H1 (cell line): ENCODE results near the gene MAP2K2. TPM values are rescaled to one million over a fixed set of nuclear protein-coding genes. Genes with fewer than 3 reads are reported as not detected.

ENCODE experiments used
- CTCF ChIA-PET: fragments of 300-600 bp; sonication (Branson Sonifier 250); formaldehyde crosslinking; loops from one replicate; lab custom pipeline; 2021; ENCODE audit not compliant: partially characterized antibody; lab: Charles Lee
- POLR2A ChIA-PET: fragments of 300-600 bp; sonication (Branson Sonifier 250); formaldehyde crosslinking; loops from one replicate; lab custom pipeline; 2021; ENCODE audit warnings: inconsistent platforms; ENCODE audit not compliant: partially characterized antibody; lab: Charles Lee
- DNase-seq, 2 experiments: peaks; one replicate each; pipeline versions ENCODE4 v3.0.0 to v3.0.0-alpha.2; 2010 to 2022; ENCODE audit warnings: low spot score in 2 of 2, low read depth in 1 of 2, mixed read lengths in 1 of 2
- FAIRE-seq: peaks from 2 replicates; lab custom pipeline; 2011; peaks lifted over from hg19 to GRCh38; lab: Jason Lieb, UNC
- H2AFZ ChIP-seq: 2 replicates; pipeline ENCODE4 v1.8.1; 2012; ENCODE audit warnings: low read length, inconsistent platforms
- H2AK5ac ChIP-seq: 2 replicates; pipeline ENCODE4 v1.6.1; 2013; ENCODE audit warnings: low read depth, low read length
- H2BK120ac ChIP-seq: replicated peaks from 2 replicates; pipeline ENCODE3; 2013; ENCODE audit warnings: low read depth, low read length, inconsistent platforms
- H2BK12ac ChIP-seq: 2 replicates; pipeline ENCODE4 v1.6.1; 2013; ENCODE audit warnings: low read depth, low read length
- H2BK15ac ChIP-seq: 2 replicates; pipeline ENCODE4 v1.6.1; 2013; ENCODE audit warnings: low read length
- H2BK20ac ChIP-seq: 2 replicates; pipeline ENCODE4 v1.6.1; 2013; ENCODE audit warnings: low read length
- H2BK5ac ChIP-seq: 2 replicates; pipeline ENCODE4 v1.6.1; 2013; ENCODE audit warnings: low read depth, low read length
- H3K14ac ChIP-seq: 2 replicates; pipeline ENCODE4 v1.6.1; 2013; ENCODE audit warnings: inconsistent platforms; ENCODE audit not compliant: insufficient read length
- H3K18ac ChIP-seq: 2 replicates; pipeline ENCODE4 v1.6.1; 2013; ENCODE audit warnings: low read length; ENCODE audit errors: extremely low read depth
- H3K23ac ChIP-seq: 2 replicates; pipeline ENCODE4 v1.6.1; 2013; ENCODE audit warnings: inconsistent platforms; ENCODE audit not compliant: insufficient read length
- H3K23me2 ChIP-seq: 2 replicates; pipeline ENCODE4 v1.6.1; 2013; ENCODE audit warnings: low read depth, low read length
- H3K27ac ChIP-seq: 2 replicates; pipeline ENCODE4 v1.6.1; 2011; ENCODE audit warnings: low read depth, low read length, inconsistent platforms
- H3K27me3 ChIP-seq, 4 experiments: replicated peaks in 1 of 4; 1 replicate in 1 of 4; 2 replicates in 3 of 4; pipeline versions ENCODE4 v1.6.1 to v1.8.1; 2011 to 2013; ENCODE audit warnings: low read length in 3 of 4, mild to moderate bottlenecking in 3 of 4, inconsistent platforms in 2 of 4, mixed read lengths in 2 of 4, moderate library complexity in 1 of 4; ENCODE audit not compliant: control insufficient read depth in 3 of 4, insufficient read depth in 3 of 4; ENCODE audit errors: extremely low read depth in 1 of 4
- H3K36me3 ChIP-seq, 4 experiments: 2 replicates each; pipeline versions ENCODE4 v1.6.1 to v1.8.1; 2011 to 2013; ENCODE audit warnings: mild to moderate bottlenecking in 4 of 4, low read length in 3 of 4, moderate library complexity in 2 of 4, control low read depth in 1 of 4, inconsistent platforms in 1 of 4; ENCODE audit not compliant: insufficient read depth in 4 of 4, control insufficient read depth in 2 of 4
- H3K4ac ChIP-seq: replicated peaks from 2 replicates; pipeline ENCODE3; 2013; ENCODE audit warnings: low read length, low read depth, mixed read lengths, inconsistent platforms; ENCODE audit not compliant: insufficient read length
- H3K4me1 ChIP-seq, 4 experiments: replicated peaks in 1 of 4; 1 replicate in 1 of 4; 2 replicates in 3 of 4; pipeline versions ENCODE4 v1.6.1 to v1.8.1; 2011 to 2013; ENCODE audit warnings: low read length in 3 of 4, inconsistent platforms in 2 of 4, mixed read lengths in 1 of 4; ENCODE audit not compliant: insufficient read depth in 4 of 4, control insufficient read depth in 3 of 4
- H3K4me2 ChIP-seq, 2 experiments: 2 replicates each; pipeline versions ENCODE4 v1.6.1 to v1.8.1; 2011 to 2013; ENCODE audit warnings: low read depth in 2 of 2, low read length in 2 of 2, control low read depth in 1 of 2, inconsistent platforms in 1 of 2, mild to moderate bottlenecking in 1 of 2; ENCODE audit not compliant: insufficient read depth in 1 of 2
- H3K4me3 ChIP-seq, 4 experiments: fragments of 200-600, 300-600 bp in 1 of 4; sonication (generic), shearing (Covaris generic), sonication (Bioruptor Twin) in 1 of 4; 2 replicates each; pipeline versions ENCODE4 v1.5.1 to v1.8.1; 2011 to 2016; ENCODE audit warnings: low read length in 4 of 4, low read depth in 3 of 4, control low read depth in 2 of 4, inconsistent platforms in 2 of 4, mild to moderate bottlenecking in 2 of 4, mixed read lengths in 1 of 4, moderate library complexity in 1 of 4; ENCODE audit not compliant: insufficient read depth in 2 of 4; ENCODE audit errors: extremely low read depth in 1 of 4
- H3K56ac ChIP-seq: replicated peaks from 2 replicates; pipeline ENCODE3; 2013; ENCODE audit warnings: low read depth, mild to moderate bottlenecking, mixed read lengths, low read length, inconsistent platforms; ENCODE audit not compliant: insufficient read length
- H3K79me1 ChIP-seq: 2 replicates; pipeline ENCODE4 v1.6.1; 2013; ENCODE audit warnings: low read depth, low read length, control low read depth
- H3K79me2 ChIP-seq, 2 experiments: 2 replicates each; pipeline versions ENCODE4 v1.6.1 to v1.8.1; 2012 to 2013; ENCODE audit warnings: low read length in 2 of 2, mild to moderate bottlenecking in 2 of 2, inconsistent platforms in 1 of 2; ENCODE audit not compliant: insufficient read depth in 2 of 2, control insufficient read depth in 1 of 2
- H3K9ac ChIP-seq, 4 experiments: replicated peaks in 1 of 4; 1 replicate in 1 of 4; 2 replicates in 3 of 4; pipeline versions ENCODE4 v1.6.1 to v1.8.1; 2011 to 2013; ENCODE audit warnings: low read depth in 3 of 4, low read length in 3 of 4, control low read depth in 2 of 4, mild to moderate bottlenecking in 2 of 4, moderate library complexity in 2 of 4, inconsistent platforms in 1 of 4; ENCODE audit errors: extremely low read depth in 1 of 4
- H3K9me3 ChIP-seq, 2 experiments: 2 replicates each; pipeline versions ENCODE4 v1.6.1 to v1.8.1; 2012 to 2013; ENCODE audit warnings: mild to moderate bottlenecking in 2 of 2, moderate library complexity in 2 of 2, control low read depth in 1 of 2, inconsistent platforms in 1 of 2, low read depth in 1 of 2, low read length in 1 of 2, mixed read lengths in 1 of 2; ENCODE audit not compliant: insufficient read depth in 2 of 2
- H4K20me1 ChIP-seq, 2 experiments: replicated peaks in 1 of 2; 2 replicates each; pipeline versions ENCODE3 to v1.8.1; 2011 to 2013; ENCODE audit warnings: inconsistent platforms in 2 of 2, low read length in 2 of 2, mild to moderate bottlenecking in 1 of 2; ENCODE audit not compliant: insufficient read depth in 2 of 2, control insufficient read depth in 1 of 2
- H4K5ac ChIP-seq: 2 replicates; pipeline ENCODE4 v1.6.1; 2013; ENCODE audit warnings: low read length, low read depth, mixed read lengths, inconsistent platforms; ENCODE audit not compliant: insufficient read length
- H4K8ac ChIP-seq: 2 replicates; pipeline ENCODE4 v1.8.0; 2013; ENCODE audit warnings: mild to moderate bottlenecking, moderate library complexity, low read length, inconsistent platforms; ENCODE audit not compliant: insufficient read depth; ENCODE audit errors: extremely low read depth
- H4K91ac ChIP-seq: replicated peaks from 2 replicates; pipeline ENCODE3; 2013; ENCODE audit warnings: low read length, mixed read lengths, inconsistent platforms; ENCODE audit not compliant: insufficient read length
- POLR2AphosphoS5 ChIP-seq: IDR thresholded peaks from 2 replicates; pipeline ENCODE4 v1.6.1; 2011; ENCODE audit warnings: low read depth, low read length
- SP1 ChIP-seq: IDR thresholded peaks from 2 replicates; pipeline ENCODE4 v1.6.1; 2011; ENCODE audit warnings: low read depth, low read length
- YY1 ChIP-seq: IDR thresholded peaks from 2 replicates; pipeline ENCODE4 v1.6.1; 2011; ENCODE audit warnings: low read depth, mild to moderate bottlenecking, low read length
- WGBS, 2 experiments: shearing (Covaris generic) in 1 of 2; methylation state at CpG; one replicate each; pipeline versions ENCODE4 v1.1.6 to v1.1.7; 2013 to 2015; ENCODE audit warnings: low lambda C conversion rate in 2 of 2, mixed read lengths in 2 of 2, inconsistent platforms in 1 of 2, low coverage in 1 of 2, missing lambda C conversion rate in 1 of 2; ENCODE audit not compliant: insufficient replicate concordance in 2 of 2, insufficient coverage in 1 of 2, insufficient read length in 1 of 2; ENCODE audit errors: extremely low coverage in 1 of 2, missing lambda C conversion rate in 1 of 2; 5-methylcytosine and 5-hydroxymethylcytosine counted together
- polyA plus RNA-seq, 7 experiments: library from polyadenylated mRNA; depleted of rRNA in 3 of 7; stranded (reverse) in 5 of 7; unstranded in 2 of 7; fragments of >200 nt in 5 of 7; fragments of 200-250 nt in 2 of 7; gene quantifications; 1 replicate in 5 of 7; 2 replicates in 1 of 7; 4 replicates in 1 of 7; pipeline versions ENCODE4 v1.2.1 to v1.2.3, GENCODE V29; 2011 to 2013; ENCODE audit warnings: missing spikeins in 2 of 7, mixed read lengths in 2 of 7
- total RNA-seq: library from RNA; stranded (reverse); fragmentation: NEBNext Ultra II Directional; extraction: Animal tissue kit (Norgen Biotek cat#: 25700); gene quantifications from 2 replicates; pipeline ENCODE4 v1.2.1, GENCODE V29; 2021

The MAP2K2 gene
- total and polyA plus RNA-seq, 2 of the 8 experiments (the other 6 are each of a cell fraction or from before 2014, with no cell fraction given) = 111 to 162 TPM

DNA sequence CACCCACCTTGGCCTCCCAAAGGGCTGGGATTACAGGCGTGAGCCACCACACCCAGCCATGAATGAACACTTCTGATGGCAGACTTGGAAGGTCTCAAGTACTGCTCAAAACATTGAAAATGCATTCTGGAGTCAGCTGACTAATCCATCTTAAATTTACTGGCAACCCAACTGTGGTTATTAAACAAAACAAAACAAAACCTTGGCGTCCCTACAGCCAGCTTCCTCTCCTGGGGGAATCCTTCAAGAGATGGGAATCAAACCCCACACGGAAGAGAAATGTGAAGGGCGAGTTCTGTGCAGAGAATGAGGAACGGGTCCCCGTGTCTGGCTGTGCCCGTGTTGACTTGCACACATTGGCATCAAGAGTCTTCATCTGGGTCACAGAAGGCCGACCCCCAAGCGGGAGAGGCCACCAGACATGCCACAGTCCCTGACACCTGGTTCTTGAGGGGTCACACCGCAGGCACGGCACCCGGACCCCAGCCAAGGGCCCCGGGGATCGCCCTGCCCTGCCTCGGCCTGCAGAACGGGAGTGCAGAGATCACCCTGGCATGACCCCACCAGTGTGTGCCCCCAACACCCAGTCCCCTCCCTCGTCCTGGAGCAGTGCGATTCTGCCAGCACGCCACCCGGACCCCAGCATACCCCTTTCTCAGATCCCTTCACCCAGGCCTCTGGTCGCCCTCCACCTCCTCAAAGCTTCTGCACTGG lies 3.2 kb downstream of the MAP2K2 start:
- WGBS, 2 experiments = 95% methylated on average over 20 of the region's 21 CpGs; no CpG with 5 or more reads in 1 of the 2 experiments
- no peak overlapping the region for H3K4ac ChIP-seq

More for the DNA sequence above, 3.2 kb downstream of the MAP2K2 start:
- Histone ChIP-seq H3K79me1 (peaks cover 5% of the 10 kb centered on the region; the same call in 1 of the 2 replicates), H3K56ac (no peak overlapping the region), H2BK15ac (no peak overlapping the region), H2BK20ac (no peak overlapping the region), H3K27me3 (no peaks in the 10 kb centered on the region), H2BK12ac (no peak overlapping the region), H4K91ac (no peak overlapping the region), H3K36me3 (peaks cover 0 to 9% (median 6%) of the 10 kb centered on the region in 4 experiments; a peak in 6 of 8 replicates), H2BK120ac (no peak overlapping the region), H3K9ac (no peak overlapping the region), H3K79me2 (peaks cover 7 to 33% of the 10 kb centered on the region in 2 experiments), H4K8ac (no peak overlapping the region; the same call in 1 of the 2 replicates), H3K23me2 (peaks cover 17% of the 10 kb centered on the region; the same call in 1 of the 2 replicates), H3K27ac (no peak overlapping the region), H4K5ac (no peak overlapping the region), H2BK5ac (no peak overlapping the region), H3K18ac (no peak overlapping the region), H2AFZ (no peak overlapping the region), H3K4me1 (peaks cover 0 to 9% (median 3%) of the 10 kb centered on the region in 4 experiments; a peak in 3 of 7 replicates), H3K23ac (no peak overlapping the region), H3K4me3 (no peak overlapping the region), H3K9me3 (no peaks in the 10 kb centered on the region), H2AK5ac (no peak overlapping the region), H4K20me1 (peaks cover 6 to 17% of the 10 kb centered on the region in 2 experiments), H3K4me2 (no peak overlapping the region), H3K14ac (no peak overlapping the region)
- POLR2A ChIA-PET = interaction anchor here (0.9 to 2.0 kb wide), 4 partner anchors 20 to 135 kb away, joined by 3 to 7 read pairs (median 3); partner anchors contain the start of gene EEF2
- DNase-seq (no peak), FAIRE-seq (no peak)
- TF ChIP-seq POLR2AphosphoS5 = no peak
- no peak for TF ChIP-seq YY1
- TF ChIP-seq SP1 = no peak
- CTCF ChIA-PET = interaction anchor here (0.6 to 9.6 kb wide), 4 partner anchors 11 to 136 kb away, joined by 3 to 42 read pairs (median 4); partner anchors contain the start of gene EEF2
